ENCODE measurements around the gene TSKS.

The TSKS gene

GRCh38 chr19:49780861-49781260 is 17.8 kb upstream of the TSKS start:
- H3K27ac Mint-ChIP-seq: no peak overlapping the region
- H3K27me3 Mint-ChIP-seq: no peaks in the 10 kb centered on the region
- H3K9me3 Mint-ChIP-seq: no peaks in the 10 kb centered on the region
- no peak overlapping the region for H3K4me3 Mint-ChIP-seq
- H3K36me3 Mint-ChIP-seq (ENCODE audit: low read depth): peaks cover 22% of the 10 kb centered on the region
- peaks cover 5% of the 10 kb centered on the region for H3K4me1 Mint-ChIP-seq (ENCODE audit: low read depth)

- Mint-ChIP-seq H3K4me3 (no peak overlapping the region), H3K9me3 (no peaks in the 10 kb centered on the region), H3K27me3 (no peaks in the 10 kb centered on the region), H3K27ac (no peak overlapping the region), H3K36me3 (ENCODE audit: low read depth) (peaks cover 17% of the 10 kb centered on the region), H3K4me1 (ENCODE audit: low read depth) (peaks cover 5% of the 10 kb centered on the region)
Observed at GRCh38 chr19:49779731-49780555, 16.8 kb upstream of the TSKS start.

- Mint-ChIP-seq H3K4me1 (ENCODE audit: low read depth) (peaks cover 9% of the 10 kb centered on the region), H3K4me3 (no peak overlapping the region), H3K27me3 (no peaks in the 10 kb centered on the region), H3K9me3 (no peaks in the 10 kb centered on the region), H3K27ac (peak overlapping the region; percentile 9), H3K36me3 (ENCODE audit: low read depth) (peaks cover 11% of the 10 kb centered on the region)
Observed at GRCh38 chr19:49776371-49776764, 13.3 kb upstream of the TSKS start.

- peaks cover 11% of the 10 kb centered on the region for H3K36me3 Mint-ChIP-seq (ENCODE audit: low read depth)
- no peaks in the 10 kb centered on the region for H3K27me3 Mint-ChIP-seq
- H3K9me3 Mint-ChIP-seq: no peaks in the 10 kb centered on the region
- peak overlapping the region; percentile 9 for H3K27ac Mint-ChIP-seq
- peaks cover 10% of the 10 kb centered on the region for H3K4me1 Mint-ChIP-seq (ENCODE audit: low read depth)
- H3K4me3 Mint-ChIP-seq: no peak overlapping the region
Observed at GRCh38 chr19:49775742-49776370, 12.8 kb upstream of the TSKS start.

GRCh38 chr19:49774969-49775368 is 11.9 kb upstream of the TSKS start:
- peaks cover 12% of the 10 kb centered on the region for H3K4me1 Mint-ChIP-seq (ENCODE audit: low read depth)
- H3K27me3 Mint-ChIP-seq: no peaks in the 10 kb centered on the region
- H3K4me3 Mint-ChIP-seq: no peak overlapping the region
- no peak overlapping the region for H3K27ac Mint-ChIP-seq
- peaks cover 18% of the 10 kb centered on the region for H3K36me3 Mint-ChIP-seq (ENCODE audit: low read depth)
- H3K9me3 Mint-ChIP-seq: no peaks in the 10 kb centered on the region

GRCh38 chr19:49773663-49774350 is 10.7 kb upstream of the TSKS start:
- H3K27me3 Mint-ChIP-seq: no peaks in the 10 kb centered on the region
- H3K36me3 Mint-ChIP-seq (ENCODE audit: low read depth): peaks cover 19% of the 10 kb centered on the region
- H3K4me3 Mint-ChIP-seq: no peak overlapping the region
- H3K27ac Mint-ChIP-seq: no peak overlapping the region
- peaks cover 12% of the 10 kb centered on the region for H3K4me1 Mint-ChIP-seq (ENCODE audit: low read depth)
- H3K9me3 Mint-ChIP-seq: no peaks in the 10 kb centered on the region

- Mint-ChIP-seq H3K27ac (no peak overlapping the region), H3K4me1 (ENCODE audit: low read depth) (peaks cover 19% of the 10 kb centered on the region), H3K9me3 (no peaks in the 10 kb centered on the region), H3K4me3 (no peak overlapping the region), H3K36me3 (ENCODE audit: low read depth) (peaks cover 19% of the 10 kb centered on the region), H3K27me3 (no peaks in the 10 kb centered on the region)
Observed at GRCh38 chr19:49772850-49773432, 9.8 kb upstream of the TSKS start.

- Mint-ChIP-seq H3K4me1 (ENCODE audit: low read depth) (peaks cover 27% of the 10 kb centered on the region), H3K36me3 (ENCODE audit: low read depth) (peaks cover 19% of the 10 kb centered on the region), H3K9me3 (no peaks in the 10 kb centered on the region), H3K4me3 (no peak overlapping the region), H3K27me3 (no peaks in the 10 kb centered on the region), H3K27ac (peak overlapping the region; percentile 11)
Observed at GRCh38 chr19:49771674-49772139, 8.6 kb upstream of the TSKS start.

GRCh38 chr19:49770529-49770928 is 7.4 kb upstream of the TSKS start:
- Mint-ChIP-seq H3K9me3 (no peaks in the 10 kb centered on the region), H3K27me3 (no peaks in the 10 kb centered on the region), H3K4me3 (no peak overlapping the region), H3K4me1 (ENCODE audit: low read depth) (peaks cover 38% of the 10 kb centered on the region), H3K36me3 (ENCODE audit: low read depth) (peaks cover 19% of the 10 kb centered on the region), H3K27ac (peak overlapping the region; percentile 26)

- no peaks in the 10 kb centered on the region for H3K27me3 Mint-ChIP-seq
- H3K36me3 Mint-ChIP-seq (ENCODE audit: low read depth): peaks cover 13% of the 10 kb centered on the region
- H3K9me3 Mint-ChIP-seq: no peaks in the 10 kb centered on the region
- peak overlapping the region; percentile 94 for H3K4me3 Mint-ChIP-seq
- peak overlapping the region; percentile 86 for H3K27ac Mint-ChIP-seq
- H3K4me1 Mint-ChIP-seq (ENCODE audit: low read depth): peaks cover 38% of the 10 kb centered on the region
Observed at GRCh38 chr19:49767967-49768581, 5.0 kb upstream of the TSKS start.

GRCh38 chr19:49767381-49767780 is 4.3 kb upstream of the TSKS start:
- H3K4me3 Mint-ChIP-seq: peak overlapping the region; percentile 94
- H3K27ac Mint-ChIP-seq: peak overlapping the region; percentile 86
- peaks cover 13% of the 10 kb centered on the region for H3K36me3 Mint-ChIP-seq (ENCODE audit: low read depth)
- no peaks in the 10 kb centered on the region for H3K9me3 Mint-ChIP-seq
- peaks cover 38% of the 10 kb centered on the region for H3K4me1 Mint-ChIP-seq (ENCODE audit: low read depth)
- H3K27me3 Mint-ChIP-seq: no peaks in the 10 kb centered on the region

GRCh38 chr19:49766930-49767299 is 3.8 kb upstream of the TSKS start, which contains the start of gene AP2A1:
TSS of gene AP2A1 (plus strand) at chr19:49767001. CDS start at chr19:49767134, 133 bp downstream.
- H3K4me3 Mint-ChIP-seq: peak within 1 kb of the TSS; percentile 94
- peaks cover 38% of the 10 kb centered on the region for H3K4me1 Mint-ChIP-seq (ENCODE audit: low read depth)
- no peaks in the 10 kb centered on the region for H3K9me3 Mint-ChIP-seq
- peak within 1 kb of the TSS; percentile 92 for H3K27ac Mint-ChIP-seq
- peaks cover 13% of the 10 kb centered on the region for H3K36me3 Mint-ChIP-seq (ENCODE audit: low read depth)
- H3K27me3 Mint-ChIP-seq: no peaks in the 10 kb centered on the region

- Mint-ChIP-seq H3K36me3 (ENCODE audit: low read depth) (peaks cover 8% of the 10 kb centered on the region), H3K4me1 (ENCODE audit: low read depth) (peaks cover 33% of the 10 kb centered on the region), H3K27ac (peak overlapping the region; percentile 92), H3K4me3 (peak overlapping the region; percentile 94), H3K9me3 (no peaks in the 10 kb centered on the region), H3K27me3 (no peaks in the 10 kb centered on the region)
Observed at GRCh38 chr19:49766007-49766929, 3.2 kb upstream of the TSKS start.

All from stimulated activated naive CD8-positive, alpha-beta T cell treated with anti-CD3 and anti-CD28 coated beads, Interleukin-15, Interleukin-2, amounts not matched to agents 100 ng/mL and 50 ng/mL, for 24 hours (primary cell).